HepG2 (cell line): ENCODE measurements around the gene OR10A2. TPM values are rescaled to one million over a fixed set of nuclear protein-coding genes. Genes with fewer than 3 reads are reported as not detected.

Source experiments
- CCAR2 ChIP-seq: fragments of 200-400 bp; formaldehyde crosslinking; optimal IDR thresholded peaks from 2 replicates; pipeline ENCODE3; 2018; ENCODE audit warnings: low read depth, mild to moderate bottlenecking, low read length, moderate library complexity
- CEBPB ChIP-seq: IDR thresholded peaks from 2 replicates; pipeline ENCODE4 v1.6.1; 2011; ENCODE audit warnings: low read depth, low read length, improper control_type of control experiment, borderline replicate concordance
- CEBPG ChIP-seq: IDR thresholded peaks from 2 replicates; pipeline ENCODE4 v1.6.1; 2016
- FIP1L1 ChIP-seq: fragments of 200-400 bp; formaldehyde crosslinking; IDR thresholded peaks from 2 replicates; pipeline ENCODE4 v1.6.1; 2018; ENCODE audit warnings: low read depth, mild to moderate bottlenecking, low read length, moderate library complexity, borderline replicate concordance; ENCODE audit not compliant: insufficient read depth
- PATZ1 ChIP-seq: sonication (generic); formaldehyde crosslinking; IDR thresholded peaks from 2 replicates; pipeline ENCODE4 v1.4.0; 2020; ENCODE audit warnings: missing genetic modification reagents
- TGIF2 ChIP-seq: IDR thresholded peaks from 2 replicates; pipeline ENCODE4 v1.6.1; 2016; ENCODE audit warnings: control low read depth, missing compliant biosample characterization
- polyA plus RNA-seq, 8 experiments: library from polyadenylated mRNA; depleted of rRNA in 3 of 8; stranded (reverse) in 7 of 8; unstranded in 1 of 8; fragments of >200 nt; fragmentation: Illumina TruSeq in 4 of 8; extraction: Trizol in 4 of 8; gene quantifications; 2 replicates each; pipeline versions ENCODE4 v1.2.1 to v1.2.3, GENCODE V29; 2011 to 2016; ENCODE audit warnings: low read depth in 4 of 8, missing spikeins in 1 of 8, mixed read lengths in 1 of 8; ENCODE audit not compliant: insufficient read depth in 1 of 8
- total RNA-seq, 5 experiments: library from RNA; depleted of rRNA; stranded (reverse); fragments of >200 nt; fragmentation: Illumina TruSeq; extraction: Trizol; gene quantifications; 2 replicates each; pipeline ENCODE4 v1.2.3, GENCODE V29; 2016; ENCODE audit warnings: low read depth in 1 of 5
- TF ChIP-seq, protein P1 (sequence below): sonication (generic); formaldehyde crosslinking; IDR thresholded peaks from 2 replicates; pipeline ENCODE4 v1.5.1; 2020; ENCODE audit warnings: missing genetic modification reagents, mild to moderate bottlenecking, borderline replicate concordance
- TF ChIP-seq, protein P2 (sequence below): sonication (generic); formaldehyde crosslinking; IDR thresholded peaks from 2 replicates; pipeline ENCODE4 v1.9.0; 2021; ENCODE audit warnings: missing genetic modification reagents, mild to moderate bottlenecking, borderline replicate concordance
- TF ChIP-seq, protein P3 (sequence below): sonication (generic); formaldehyde crosslinking; IDR thresholded peaks from 2 replicates; pipeline ENCODE4 v1.4.0; 2020; ENCODE audit warnings: missing genetic modification reagents

OR10A2 gene
- total and polyA plus RNA-seq, 2 of the 13 experiments (the other 11 are each of a cell fraction or from before 2014, with no cell fraction given), result not detected

GRCh38 chr11:6828103-6828502, 34.8 kb upstream of the OR10A2 start (continued):
- TF ChIP-seq, protein P1, sequence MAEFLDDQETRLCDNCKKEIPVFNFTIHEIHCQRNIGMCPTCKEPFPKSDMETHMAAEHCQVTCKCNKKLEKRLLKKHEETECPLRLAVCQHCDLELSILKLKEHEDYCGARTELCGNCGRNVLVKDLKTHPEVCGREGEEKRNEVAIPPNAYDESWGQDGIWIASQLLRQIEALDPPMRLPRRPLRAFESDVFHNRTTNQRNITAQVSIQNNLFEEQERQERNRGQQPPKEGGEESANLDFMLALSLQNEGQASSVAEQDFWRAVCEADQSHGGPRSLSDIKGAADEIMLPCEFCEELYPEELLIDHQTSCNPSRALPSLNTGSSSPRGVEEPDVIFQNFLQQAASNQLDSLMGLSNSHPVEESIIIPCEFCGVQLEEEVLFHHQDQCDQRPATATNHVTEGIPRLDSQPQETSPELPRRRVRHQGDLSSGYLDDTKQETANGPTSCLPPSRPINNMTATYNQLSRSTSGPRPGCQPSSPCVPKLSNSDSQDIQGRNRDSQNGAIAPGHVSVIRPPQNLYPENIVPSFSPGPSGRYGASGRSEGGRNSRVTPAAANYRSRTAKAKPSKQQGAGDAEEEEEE (CRISPR knock-in tag), result no peak
- TF ChIP-seq PATZ1 (CRISPR knock-in tag) (no peak), CCAR2 (no peak), FIP1L1 (no peak), CEBPG (0 out of 2 replicates have a peak, but pooled peaks have one; percentile 28), CEBPB (peak; percentile 4; the same call in 1 of the 2 replicates), TGIF2 (CRISPR knock-in tag) (no peak)
- TF ChIP-seq, protein P2, sequence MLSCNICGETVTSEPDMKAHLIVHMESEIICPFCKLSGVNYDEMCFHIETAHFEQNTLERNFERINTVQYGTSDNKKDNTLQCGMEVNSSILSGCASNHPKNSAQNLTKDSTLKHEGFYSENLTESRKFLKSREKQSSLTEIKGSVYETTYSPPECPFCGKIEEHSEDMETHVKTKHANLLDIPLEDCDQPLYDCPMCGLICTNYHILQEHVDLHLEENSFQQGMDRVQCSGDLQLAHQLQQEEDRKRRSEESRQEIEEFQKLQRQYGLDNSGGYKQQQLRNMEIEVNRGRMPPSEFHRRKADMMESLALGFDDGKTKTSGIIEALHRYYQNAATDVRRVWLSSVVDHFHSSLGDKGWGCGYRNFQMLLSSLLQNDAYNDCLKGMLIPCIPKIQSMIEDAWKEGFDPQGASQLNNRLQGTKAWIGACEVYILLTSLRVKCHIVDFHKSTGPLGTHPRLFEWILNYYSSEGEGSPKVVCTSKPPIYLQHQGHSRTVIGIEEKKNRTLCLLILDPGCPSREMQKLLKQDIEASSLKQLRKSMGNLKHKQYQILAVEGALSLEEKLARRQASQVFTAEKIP (CRISPR knock-in tag), result no peak
- TF ChIP-seq, protein P3, sequence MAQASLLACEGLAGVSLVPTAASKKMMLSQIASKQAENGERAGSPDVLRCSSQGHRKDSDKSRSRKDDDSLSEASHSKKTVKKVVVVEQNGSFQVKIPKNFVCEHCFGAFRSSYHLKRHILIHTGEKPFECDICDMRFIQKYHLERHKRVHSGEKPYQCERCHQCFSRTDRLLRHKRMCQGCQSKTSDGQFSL, result no peak
